Anterior cingulate cortex (tissue), 58 donors: ENCODE data around the gene TOX4.
A peak's percentile ranks its signal among the peaks of the same experiment; 100 is the strongest.
"Not testable (repeated sequence)": the region's sequence is repeated elsewhere in the genome, so short reads cannot be mapped to it uniquely, and the experiment has no call there.

Experiments used
- DNase-seq, 58 donors: peaks; one replicate each; lab custom pipeline; 2025; lab: John Stamatoyannopoulos, UW

Gene TOX4

DNA sequence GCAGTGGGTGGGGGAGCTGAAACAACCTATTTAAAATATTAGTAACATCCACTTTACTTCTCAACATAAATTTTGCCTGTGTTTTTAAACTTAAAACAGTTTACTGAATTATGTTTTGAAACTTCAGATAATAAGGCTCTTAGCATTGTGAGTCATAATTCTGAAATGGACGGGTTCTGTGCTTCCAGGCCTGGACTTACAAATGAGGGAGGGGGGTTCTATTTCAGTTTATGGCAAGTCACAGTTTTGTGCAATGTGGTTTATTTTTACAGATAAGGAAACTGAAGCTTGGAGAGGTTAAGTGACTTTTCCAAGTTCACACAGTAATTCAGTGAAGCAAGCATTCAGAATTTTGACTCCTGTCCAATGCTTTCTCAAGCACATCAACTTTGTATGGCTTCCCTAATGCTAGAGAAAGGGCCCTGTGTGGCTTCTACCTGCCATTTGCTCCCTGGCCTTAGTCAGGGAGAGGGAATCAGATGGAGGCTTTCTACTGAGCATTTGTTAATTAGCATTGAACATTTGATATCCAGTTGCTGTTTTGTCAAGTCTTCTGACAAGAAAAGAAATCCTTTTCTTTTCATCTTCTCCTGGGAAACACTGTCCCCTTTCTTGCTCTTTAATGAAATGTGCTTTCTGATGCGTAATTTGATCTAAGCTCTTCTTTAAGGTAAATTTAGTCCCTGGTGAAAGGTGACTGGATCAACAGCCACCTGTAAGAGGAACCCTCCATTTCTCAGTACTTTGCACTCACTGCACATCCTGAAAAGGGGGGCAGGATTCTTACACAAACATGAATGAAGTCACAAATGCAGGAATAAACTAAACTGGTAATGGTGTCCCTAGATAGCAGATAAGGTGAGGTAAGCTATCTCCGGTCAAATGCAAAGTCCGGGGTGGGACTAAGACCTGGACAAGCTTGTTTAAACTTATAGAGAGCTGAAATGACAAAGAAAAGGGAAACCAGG is 51.7 kb downstream of the TOX4 start:
- DNase-seq, result no peak

DNA sequence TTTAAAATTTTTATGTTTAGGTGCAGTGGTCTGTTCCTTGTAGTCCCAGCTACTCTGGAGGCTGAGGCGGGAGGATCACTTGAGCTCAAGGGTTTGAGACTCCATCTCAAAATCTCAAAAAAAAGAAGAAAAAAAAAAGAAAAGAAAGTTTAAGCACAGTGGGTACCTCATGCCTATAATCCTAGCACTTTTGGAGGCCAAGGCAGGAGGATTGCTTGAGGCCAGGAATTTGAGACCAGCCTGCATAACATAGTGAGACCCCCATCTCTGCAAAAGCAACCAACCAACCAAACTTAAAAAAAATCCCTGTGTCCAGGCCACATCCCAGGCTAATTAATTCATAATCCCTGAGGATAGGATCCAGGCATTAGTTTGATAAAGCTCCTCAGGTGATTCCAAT is 52.5 kb downstream of the TOX4 start:
- no peak for DNase-seq

DNA sequence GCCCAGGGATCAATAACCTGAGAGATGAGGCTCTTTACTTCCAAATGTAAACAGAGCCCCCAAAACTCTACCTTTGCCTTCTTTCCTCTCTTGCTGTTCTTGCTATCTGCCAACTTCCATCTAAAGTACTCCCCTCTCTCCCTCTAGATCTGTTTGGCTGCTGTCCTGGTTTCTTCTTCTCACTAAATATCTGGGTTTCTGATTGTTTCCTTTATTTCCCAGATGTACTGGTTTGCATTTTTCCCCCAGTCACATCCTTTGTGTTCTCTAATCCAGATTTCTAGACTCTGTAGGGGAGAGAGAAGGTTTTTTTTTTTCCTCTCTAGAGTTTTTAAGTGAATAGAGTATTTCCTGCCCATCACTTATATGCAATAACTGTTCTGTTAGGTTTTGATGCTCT is 56.3 kb downstream of the TOX4 start:
- no peak for DNase-seq

DNA sequence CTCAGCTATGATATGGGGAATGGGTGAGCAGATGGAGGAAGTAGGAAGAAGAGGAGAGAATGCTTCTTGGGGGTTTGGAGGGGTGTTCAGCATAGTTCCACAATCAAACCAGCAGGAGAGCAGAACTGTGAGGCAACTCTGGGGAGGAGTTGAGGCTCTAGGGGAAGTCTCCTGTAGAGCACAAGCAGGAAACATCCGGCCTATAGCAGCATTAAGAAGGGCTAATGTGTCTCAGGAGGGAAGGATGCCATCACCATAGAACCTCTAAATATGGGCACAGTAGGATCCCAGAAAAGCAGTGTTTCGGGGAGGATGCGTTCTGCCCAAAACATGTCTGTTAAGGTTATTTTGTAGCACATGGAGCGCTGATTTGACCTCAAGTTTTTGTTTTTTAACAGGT is 57.6 kb downstream of the TOX4 start:
- no peak for DNase-seq

DNA sequence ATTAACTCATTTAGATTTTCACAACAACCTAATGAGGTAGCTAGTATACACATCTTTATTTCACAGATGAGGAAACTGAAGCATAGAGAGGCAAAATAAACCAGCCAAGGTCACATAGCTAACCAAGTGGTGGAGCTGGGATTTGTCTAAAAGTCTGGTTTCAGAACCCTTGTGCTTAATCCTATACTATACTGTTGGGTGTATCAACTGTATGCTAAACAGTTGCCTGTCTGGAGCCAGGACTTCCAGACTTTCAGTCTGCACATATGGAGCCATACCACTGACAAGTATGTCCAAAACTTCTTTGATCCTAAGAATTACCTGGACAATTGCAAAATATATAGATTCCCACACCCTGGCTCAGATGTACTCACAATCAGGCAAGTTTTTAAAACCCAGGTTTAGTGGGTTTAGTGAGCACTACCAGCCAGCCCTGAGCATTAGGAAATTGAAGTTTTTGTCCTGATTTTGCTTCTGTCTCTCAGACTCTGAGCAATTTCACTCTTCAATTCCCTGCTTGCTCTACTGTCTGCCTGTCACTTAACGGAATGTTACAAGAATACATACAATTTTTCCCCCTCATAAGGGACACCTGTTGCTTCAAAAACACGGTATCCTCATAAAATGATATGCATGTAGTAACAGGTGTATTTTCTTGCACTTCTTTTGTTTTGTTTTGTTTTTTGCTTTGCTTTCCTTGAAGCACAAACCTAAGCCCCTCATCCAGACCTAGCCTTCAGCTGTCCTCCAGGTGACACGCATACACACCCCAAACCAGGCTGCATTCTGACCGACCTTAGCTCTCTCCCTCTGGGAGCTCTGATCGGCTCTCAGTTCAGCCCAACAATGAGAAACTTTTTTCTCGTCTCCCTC is 58.8 kb downstream of the TOX4 start:
- DNase-seq, result no peak

DNA sequence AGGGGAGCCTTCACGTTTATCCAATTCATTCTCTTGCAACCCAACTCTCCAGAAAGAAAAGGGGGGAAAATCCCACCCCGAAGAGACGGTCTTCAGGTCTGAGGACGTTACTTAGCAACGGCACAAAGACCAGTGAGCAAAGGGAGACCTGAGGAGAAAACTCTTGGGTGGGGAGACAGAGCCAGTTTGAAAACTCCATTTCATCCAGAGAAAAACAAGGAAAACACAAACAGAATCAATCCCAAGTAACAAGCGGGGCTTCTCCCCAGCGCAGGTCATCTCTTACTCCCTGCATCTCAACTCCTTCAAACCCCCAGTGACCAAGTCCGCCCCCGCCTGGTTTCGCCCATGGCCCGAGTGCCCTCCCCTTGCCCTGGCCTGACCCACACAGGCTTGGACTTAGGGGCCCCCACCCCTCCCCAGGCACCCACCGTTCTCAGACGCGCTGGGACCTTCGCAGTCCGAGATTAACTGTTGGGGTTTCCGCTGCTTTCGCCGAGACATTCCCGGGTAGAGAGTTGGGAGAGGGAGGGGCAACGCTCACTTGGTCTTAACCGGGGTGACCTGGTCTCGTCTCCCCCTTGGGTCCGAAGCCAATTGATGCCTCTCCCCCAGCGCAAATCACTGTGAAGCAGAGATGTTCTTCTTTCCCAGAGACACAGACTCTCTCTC is 59.6 kb downstream of the TOX4 start:
- DNase-seq, result peak in 11 of 58 donors; percentile 4 to 43 (median 11)

DNA sequence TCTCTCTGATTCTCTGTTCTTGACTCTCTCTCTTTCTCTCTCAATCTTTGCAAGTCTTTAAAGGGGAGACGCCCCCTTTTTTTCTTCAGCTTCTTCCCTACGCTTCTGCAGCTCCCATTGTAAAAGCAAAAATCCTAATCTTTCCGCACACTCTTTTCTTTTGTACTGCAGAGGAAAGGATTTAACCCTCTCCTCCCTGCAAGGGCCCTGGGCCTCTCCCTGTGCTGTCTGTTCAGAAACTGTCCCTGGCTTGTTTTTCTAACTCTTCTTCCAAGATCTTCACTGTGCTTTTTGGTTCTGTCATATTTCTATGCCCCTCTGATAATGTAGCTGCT is 60.1 kb downstream of the TOX4 start:
- no peak for DNase-seq

DNA sequence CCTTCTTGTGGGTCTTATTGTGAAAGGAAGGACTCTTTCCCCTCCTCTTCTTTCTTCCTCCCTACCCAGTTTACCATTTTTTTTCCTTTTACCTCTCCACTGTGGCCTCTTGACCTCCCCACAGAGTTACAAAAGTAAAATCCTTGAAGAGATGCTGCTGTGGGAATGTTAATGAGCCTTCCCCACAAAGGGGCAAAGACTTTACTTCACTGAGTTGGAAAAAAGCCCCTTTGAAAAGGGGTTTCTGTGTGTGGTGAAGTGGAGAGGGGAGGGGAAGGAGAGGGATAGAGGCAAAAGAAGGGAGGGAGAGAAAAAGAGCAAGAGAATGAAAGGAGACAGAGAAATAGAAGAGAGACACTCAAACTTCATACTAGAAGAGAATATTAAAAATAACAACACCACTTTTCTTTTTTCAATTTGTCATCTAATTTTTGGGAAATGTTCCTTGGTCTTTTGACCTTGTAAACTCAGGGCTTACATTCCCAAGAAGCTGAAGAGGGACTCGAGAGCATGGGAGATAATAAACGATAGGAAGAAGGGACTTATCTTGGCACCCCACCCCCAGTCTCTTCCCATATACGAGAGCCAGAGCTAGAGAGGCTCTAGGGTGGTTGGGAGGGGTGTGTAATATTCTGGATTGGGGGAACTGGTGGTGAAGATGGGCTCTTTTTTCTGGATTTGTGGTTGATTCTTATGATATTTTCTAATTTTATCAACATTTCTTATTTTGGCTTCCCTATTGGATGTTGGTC is 62.4 kb downstream of the TOX4 start:
- peak in 2 of 58 donors; percentile 4 to 32 for DNase-seq

DNA sequence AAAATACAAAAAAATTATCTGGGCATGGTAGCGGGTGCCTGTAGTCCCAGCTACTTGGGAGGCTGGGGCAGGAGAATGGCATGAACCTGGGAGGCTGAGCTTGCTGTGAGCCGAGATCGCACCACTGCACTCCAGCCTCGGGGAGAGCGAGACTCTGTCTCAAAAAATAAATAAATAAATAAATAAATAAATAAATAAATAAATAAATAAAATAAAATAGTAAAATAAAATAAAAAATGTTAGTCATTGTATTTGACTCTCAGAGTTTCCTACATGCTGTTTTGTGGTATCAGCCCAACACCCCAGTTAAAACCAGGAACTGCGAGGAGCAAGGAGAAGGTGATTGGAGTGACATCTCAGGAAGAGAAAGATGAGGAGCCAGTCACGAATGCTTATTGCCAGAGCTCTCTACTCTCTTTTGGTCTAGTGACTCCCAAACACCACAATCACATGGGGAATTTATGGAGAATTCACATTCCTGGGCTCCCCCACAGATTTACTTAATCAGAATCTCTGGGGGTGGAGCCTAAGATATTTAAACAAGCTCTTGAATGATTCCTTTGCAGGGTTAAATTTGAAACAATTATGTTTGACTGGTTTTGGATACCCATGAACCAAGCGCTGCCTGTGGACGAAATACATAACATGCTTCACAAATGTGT is 64.5 kb downstream of the TOX4 start:
- DNase-seq, result no peak

DNA sequence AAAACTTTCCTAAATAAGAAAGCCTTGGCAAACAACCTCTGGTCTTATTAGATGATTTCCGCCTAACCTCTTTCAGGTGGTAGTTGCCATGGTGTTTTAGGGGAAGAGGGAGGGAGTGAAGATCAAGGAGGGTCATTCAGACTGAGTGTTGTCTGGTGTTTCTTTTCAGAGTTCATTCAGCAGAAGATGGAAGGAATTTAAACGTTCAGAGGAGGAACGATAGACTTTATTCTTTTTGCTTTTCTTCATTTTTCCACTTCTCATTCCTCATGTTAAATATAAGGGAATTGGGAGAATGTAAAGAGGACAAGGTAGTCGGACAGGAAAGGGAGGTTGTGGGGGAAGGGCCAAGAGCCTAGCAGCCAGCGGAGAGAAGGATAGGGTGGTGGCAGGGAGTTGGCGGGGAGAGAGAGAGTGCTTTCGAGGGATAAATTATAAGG is 66.5 kb downstream of the TOX4 start:
- DNase-seq, result no peak

DNA sequence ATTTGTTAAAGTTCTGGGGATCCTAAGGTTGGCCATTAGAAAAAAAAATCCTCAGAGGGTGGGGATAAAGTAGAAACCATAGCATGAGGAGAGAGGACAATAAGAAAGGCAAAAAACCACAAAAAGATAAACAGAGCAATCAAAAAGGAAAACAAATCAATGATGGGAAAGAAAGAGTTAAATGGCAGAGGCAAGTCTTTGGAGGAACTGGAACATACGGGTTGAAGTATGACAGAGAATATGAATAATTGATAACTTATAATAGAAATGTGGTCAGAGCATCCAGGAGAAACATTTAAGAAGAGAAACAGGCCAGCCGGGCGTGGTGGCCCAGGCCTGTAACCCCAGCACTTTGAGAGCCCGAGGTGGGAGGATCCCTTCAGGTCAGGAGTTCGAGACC is 67.0 kb downstream of the TOX4 start:
- DNase-seq, result no peak

DNA sequence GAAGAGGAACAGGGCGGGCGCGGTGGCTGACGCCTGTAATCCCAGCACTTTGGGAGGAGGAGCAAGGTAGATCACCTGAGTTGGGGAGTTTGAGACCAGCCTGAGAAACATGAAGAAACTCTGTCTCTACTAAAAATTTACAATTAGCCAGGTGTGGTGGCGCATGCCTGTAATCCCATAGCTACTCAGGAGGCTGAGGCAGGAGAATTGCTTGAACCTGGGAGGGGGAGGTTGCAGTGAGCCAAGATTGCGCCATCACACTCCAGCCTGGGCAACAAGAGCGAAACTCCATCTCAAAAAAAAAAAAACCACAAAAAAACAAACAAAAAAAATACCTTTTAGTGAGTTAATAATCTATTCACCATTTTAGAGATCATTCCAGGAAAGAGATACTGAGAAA is 67.6 kb downstream of the TOX4 start:
- DNase-seq, result not testable (repeated sequence)
